ENCODE results near the gene CTNNAL1.
"Not testable (repeated sequence)": the region's sequence is repeated elsewhere in the genome, so short reads cannot be mapped to it uniquely, and the experiment has no call there.

CTNNAL1 gene

GRCh38 chr9:108910914-108911313, 102.4 kb downstream of the CTNNAL1 start:
- no peak for DNase-seq (ENCODE audit: extremely low read depth, low read depth)
- TF ChIP-seq, protein P1, sequence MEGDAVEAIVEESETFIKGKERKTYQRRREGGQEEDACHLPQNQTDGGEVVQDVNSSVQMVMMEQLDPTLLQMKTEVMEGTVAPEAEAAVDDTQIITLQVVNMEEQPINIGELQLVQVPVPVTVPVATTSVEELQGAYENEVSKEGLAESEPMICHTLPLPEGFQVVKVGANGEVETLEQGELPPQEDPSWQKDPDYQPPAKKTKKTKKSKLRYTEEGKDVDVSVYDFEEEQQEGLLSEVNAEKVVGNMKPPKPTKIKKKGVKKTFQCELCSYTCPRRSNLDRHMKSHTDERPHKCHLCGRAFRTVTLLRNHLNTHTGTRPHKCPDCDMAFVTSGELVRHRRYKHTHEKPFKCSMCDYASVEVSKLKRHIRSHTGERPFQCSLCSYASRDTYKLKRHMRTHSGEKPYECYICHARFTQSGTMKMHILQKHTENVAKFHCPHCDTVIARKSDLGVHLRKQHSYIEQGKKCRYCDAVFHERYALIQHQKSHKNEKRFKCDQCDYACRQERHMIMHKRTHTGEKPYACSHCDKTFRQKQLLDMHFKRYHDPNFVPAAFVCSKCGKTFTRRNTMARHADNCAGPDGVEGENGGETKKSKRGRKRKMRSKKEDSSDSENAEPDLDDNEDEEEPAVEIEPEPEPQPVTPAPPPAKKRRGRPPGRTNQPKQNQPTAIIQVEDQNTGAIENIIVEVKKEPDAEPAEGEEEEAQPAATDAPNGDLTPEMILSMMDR (IDR thresholded peaks at IDR 0.05; ENCODE audit: low read depth, low read length) = no peak

- TF ChIP-seq, protein P1 (IDR thresholded peaks at IDR 0.05; ENCODE audit: low read depth, low read length) = no peak
These were observed 102.9 kb downstream of the CTNNAL1 start for GRCh38 chr9:108910402-108910801.

DNA sequence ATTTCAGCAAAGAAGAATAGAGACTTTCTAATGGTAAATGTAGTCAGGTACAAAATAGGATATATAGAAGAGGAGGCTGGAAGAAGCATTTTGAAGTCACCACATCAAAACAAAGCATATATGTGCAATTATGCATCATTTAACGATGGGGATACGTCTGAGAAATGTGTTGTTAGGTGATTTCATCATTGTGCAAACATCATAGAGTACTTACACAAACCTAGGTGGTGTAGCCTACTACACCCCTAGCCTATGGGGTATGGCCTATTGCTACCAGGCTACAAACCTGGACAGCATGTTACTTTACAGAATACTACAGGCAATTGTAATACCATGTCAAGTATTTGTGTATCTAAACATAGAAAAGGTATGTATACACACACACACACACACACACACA, 107.8 kb downstream of the CTNNAL1 start:
- TF ChIP-seq, protein P1 (IDR thresholded peaks at IDR 0.05; ENCODE audit: low read depth, low read length) = no peak
- DNase-seq (ENCODE audit: extremely low read depth, low read depth) = no peak

More at GRCh38 chr9:108910402-108910801, 102.9 kb downstream of the CTNNAL1 start:
- DNase-seq (ENCODE audit: extremely low read depth, low read depth) = no peak

GRCh38 chr9:108904161-108904560, 109.1 kb downstream of the CTNNAL1 start:
- TF ChIP-seq, protein P1 (IDR thresholded peaks at IDR 0.05; ENCODE audit: low read depth, low read length) = no peak

DNA sequence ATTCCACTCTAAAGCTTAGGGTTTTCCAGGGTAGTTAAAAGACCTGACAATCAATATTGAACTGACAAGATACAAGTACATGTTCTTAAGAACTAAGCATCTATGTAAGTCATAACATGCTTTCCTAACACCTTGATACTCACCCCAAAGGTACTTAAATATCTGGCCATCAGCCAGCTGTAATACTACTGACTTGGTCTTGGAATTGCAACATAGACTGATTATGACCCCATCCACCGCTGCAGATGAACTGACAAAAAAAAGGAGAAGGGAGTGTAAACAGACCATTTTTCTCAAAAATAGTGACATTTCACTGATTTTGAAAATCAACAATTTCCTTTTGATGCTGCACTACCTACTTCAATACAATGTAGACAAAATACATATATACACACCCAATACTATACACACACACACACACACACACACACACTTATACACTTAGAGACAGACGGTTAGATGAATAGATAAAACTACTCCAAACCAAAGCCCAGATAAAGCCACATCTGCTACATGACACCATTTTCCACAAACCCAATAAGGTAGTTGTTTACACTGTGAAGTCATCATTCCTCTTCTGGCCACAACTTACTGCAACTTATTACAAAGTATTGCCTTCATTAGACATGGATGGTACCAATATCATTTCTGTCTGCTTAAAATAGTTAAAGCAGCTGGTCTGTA, 109.7 kb downstream of the CTNNAL1 start:
- TF ChIP-seq, protein P1 (IDR thresholded peaks at IDR 0.05; ENCODE audit: low read depth, low read length) = no peak
- no peak for DNase-seq (ENCODE audit: extremely low read depth, low read depth)

More at GRCh38 chr9:108904161-108904560, 109.1 kb downstream of the CTNNAL1 start:
- no peak for DNase-seq (ENCODE audit: extremely low read depth, low read depth)

DNA sequence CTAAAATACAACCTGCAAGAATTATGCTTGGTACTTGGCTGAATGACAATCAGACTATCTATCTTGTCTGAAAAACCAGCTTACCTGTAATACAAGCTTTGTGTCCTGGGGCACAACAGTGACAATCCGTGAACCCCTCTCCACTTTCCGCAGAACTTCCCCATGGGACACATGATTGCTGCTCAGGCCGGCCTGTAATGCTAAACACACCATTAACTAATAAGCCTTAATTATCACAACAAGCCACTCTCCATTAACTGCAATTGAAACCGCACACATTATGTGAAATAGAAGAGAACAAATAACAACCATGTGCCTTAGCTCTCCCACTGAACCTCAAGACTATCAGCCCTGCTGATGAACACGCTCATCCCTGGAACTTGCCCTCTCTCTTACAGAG, 113.1 kb downstream of the CTNNAL1 start:
- TF ChIP-seq, protein P1 (IDR thresholded peaks at IDR 0.05; ENCODE audit: low read depth, low read length) = no peak
- no peak for DNase-seq (ENCODE audit: extremely low read depth, low read depth)

- not testable (repeated sequence) for DNase-seq (ENCODE audit: extremely low read depth, low read depth)
These were observed 114.1 kb downstream of the CTNNAL1 start for GRCh38 chr9:108899023-108899695.

Measured in AG09319 (cell line).